ENCODE results near the gene NOP56. TPM values are rescaled to one million over a fixed set of nuclear protein-coding genes. Genes with fewer than 3 reads are reported as not detected.
"Not testable (repeated sequence)": the region's sequence is repeated elsewhere in the genome, so short reads cannot be mapped to it uniquely, and the experiment has no call there.

NOP56 gene
- total and polyA plus RNA-seq, 3 donors from 2014 or later, result 110 to 125 (median 110) TPM

- Histone ChIP-seq H3K27me3 (no peaks in the 10 kb centered on the region), H3K9me3 (no peaks in the 10 kb centered on the region), H3K27ac (no peak overlapping the region), H3K36me3 (ENCODE audit: low read depth, missing control alignments) (no peaks in the 10 kb centered on the region), H3K4me3 (no peak overlapping the region), H3K4me1 (no peaks in the 10 kb centered on the region)
- WGBS, 2 donors, result 46 to 73% methylated on average over 13 of the region's 13 CpGs
- intact Hi-C loops (cut with DNase I; ENCODE audit: low total_unique reads), result no loop called here
- TF ChIP-seq, protein P1, sequence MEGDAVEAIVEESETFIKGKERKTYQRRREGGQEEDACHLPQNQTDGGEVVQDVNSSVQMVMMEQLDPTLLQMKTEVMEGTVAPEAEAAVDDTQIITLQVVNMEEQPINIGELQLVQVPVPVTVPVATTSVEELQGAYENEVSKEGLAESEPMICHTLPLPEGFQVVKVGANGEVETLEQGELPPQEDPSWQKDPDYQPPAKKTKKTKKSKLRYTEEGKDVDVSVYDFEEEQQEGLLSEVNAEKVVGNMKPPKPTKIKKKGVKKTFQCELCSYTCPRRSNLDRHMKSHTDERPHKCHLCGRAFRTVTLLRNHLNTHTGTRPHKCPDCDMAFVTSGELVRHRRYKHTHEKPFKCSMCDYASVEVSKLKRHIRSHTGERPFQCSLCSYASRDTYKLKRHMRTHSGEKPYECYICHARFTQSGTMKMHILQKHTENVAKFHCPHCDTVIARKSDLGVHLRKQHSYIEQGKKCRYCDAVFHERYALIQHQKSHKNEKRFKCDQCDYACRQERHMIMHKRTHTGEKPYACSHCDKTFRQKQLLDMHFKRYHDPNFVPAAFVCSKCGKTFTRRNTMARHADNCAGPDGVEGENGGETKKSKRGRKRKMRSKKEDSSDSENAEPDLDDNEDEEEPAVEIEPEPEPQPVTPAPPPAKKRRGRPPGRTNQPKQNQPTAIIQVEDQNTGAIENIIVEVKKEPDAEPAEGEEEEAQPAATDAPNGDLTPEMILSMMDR (IDR thresholded peaks at IDR 0.05), result no peak
- no peak for TF ChIP-seq POLR2A (IDR thresholded peaks at IDR 0.05)
- DNase-seq, result peak; percentile 11
Measured at GRCh38 chr20:2694519-2694918, 42.1 kb downstream of the NOP56 start.

- H3K9me3 ChIP-seq, result no peaks in the 10 kb centered on the region
- H3K4me3 ChIP-seq, result no peak overlapping the region
- WGBS, 2 donors, result 68 to 80% methylated on average over 13 of the region's 13 CpGs
- H3K27me3 ChIP-seq, result no peaks in the 10 kb centered on the region
- intact Hi-C loops (cut with DNase I; ENCODE audit: low total_unique reads), result no loop called here
- TF ChIP-seq, protein P1 (IDR thresholded peaks at IDR 0.05), result no peak
- TF ChIP-seq POLR2A (IDR thresholded peaks at IDR 0.05), result no peak
- no peaks in the 10 kb centered on the region for H3K36me3 ChIP-seq (ENCODE audit: low read depth, missing control alignments)
- no peaks in the 10 kb centered on the region for H3K4me1 ChIP-seq
- H3K27ac ChIP-seq, result no peak overlapping the region
- DNase-seq, result peak; percentile 7
Measured at GRCh38 chr20:2695206-2695983, 43.0 kb downstream of the NOP56 start.

- intact Hi-C loops (cut with DNase I; ENCODE audit: low total_unique reads); H3K27me3 ChIP-seq: not testable (repeated sequence)
- WGBS, 2 donors, result 88 to 96% methylated on average over 12 of the region's 12 CpGs
Measured at GRCh38 chr20:2695984-2696525, 43.6 kb downstream of the NOP56 start.

DNA sequence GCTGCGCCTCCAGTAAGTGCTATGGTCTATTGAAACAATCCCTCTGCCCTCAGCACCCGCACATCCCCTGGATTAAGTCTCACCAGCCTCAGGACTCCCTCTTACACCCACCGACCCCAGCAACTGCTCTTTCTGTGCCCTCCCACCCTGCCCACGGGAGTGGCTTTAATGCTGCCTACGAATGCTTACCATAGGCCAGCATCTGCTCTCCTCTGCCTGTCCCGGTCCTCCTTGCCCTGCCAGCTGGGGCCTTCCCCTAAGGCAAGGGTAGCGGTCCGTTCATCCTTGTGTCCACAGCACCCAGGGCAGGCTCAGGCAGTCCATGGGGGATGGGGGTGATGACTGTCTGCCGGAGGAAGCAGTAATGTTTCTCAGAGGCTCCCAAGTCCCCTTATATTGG lies 44.2 kb downstream of the NOP56 start:
- TF ChIP-seq, protein P1 (IDR thresholded peaks at IDR 0.05), result no peak
- no peak for TF ChIP-seq POLR2A (IDR thresholded peaks at IDR 0.05)
- no peaks in the 10 kb centered on the region for H3K27me3 ChIP-seq
- no peaks in the 10 kb centered on the region for H3K4me1 ChIP-seq
- DNase-seq, result peak; percentile 1
- no peaks in the 10 kb centered on the region for H3K36me3 ChIP-seq (ENCODE audit: low read depth, missing control alignments)
- intact Hi-C loops (cut with DNase I; ENCODE audit: low total_unique reads), result no loop called here
- 91 to 96% methylated on average over 9 of the region's 9 CpGs for WGBS, 2 donors
- H3K27ac ChIP-seq, result no peak overlapping the region
- H3K4me3 ChIP-seq, result no peak overlapping the region
- H3K9me3 ChIP-seq, result no peaks in the 10 kb centered on the region

More at GRCh38 chr20:2695984-2696525, 43.6 kb downstream of the NOP56 start:
- DNase-seq, result peak; percentile 10
- H3K4me3 ChIP-seq; H3K4me1 ChIP-seq; H3K36me3 ChIP-seq (ENCODE audit: low read depth, missing control alignments); H3K27ac ChIP-seq; H3K9me3 ChIP-seq: not testable (repeated sequence)

DNA sequence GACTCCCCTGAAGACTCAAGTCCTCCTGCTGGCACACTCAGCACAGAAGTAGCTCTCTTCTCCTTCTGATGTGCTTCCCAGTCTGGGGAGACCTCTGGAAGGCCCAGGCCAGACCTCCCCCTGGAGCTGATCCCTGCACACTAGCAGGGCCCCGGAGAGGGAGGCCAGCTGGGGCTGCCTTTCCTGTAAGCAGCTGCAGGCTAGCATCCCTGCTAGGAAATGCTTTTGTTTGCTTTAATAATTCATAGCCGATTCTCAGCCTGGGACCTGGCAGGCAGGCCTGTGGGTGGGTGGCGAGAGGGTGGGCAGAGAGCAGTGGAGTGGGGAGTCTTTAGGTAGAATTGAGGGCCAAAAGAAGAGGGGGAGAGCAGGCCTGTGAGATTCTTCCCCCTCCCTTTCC lies 45.3 kb downstream of the NOP56 start:
- Histone ChIP-seq H3K4me3 (no peak overlapping the region), H3K9me3 (no peaks in the 10 kb centered on the region), H3K27ac (no peak overlapping the region), H3K27me3 (no peaks in the 10 kb centered on the region), H3K4me1 (no peaks in the 10 kb centered on the region), H3K36me3 (ENCODE audit: low read depth, missing control alignments) (no peaks in the 10 kb centered on the region)
- no peak for DNase-seq
- TF ChIP-seq, protein P1 (IDR thresholded peaks at IDR 0.05), result no peak
- no peak for TF ChIP-seq POLR2A (IDR thresholded peaks at IDR 0.05)
- WGBS, 2 donors, result 85 to 92% methylated on average over 3 of the region's 3 CpGs
- intact Hi-C loops (cut with DNase I; ENCODE audit: low total_unique reads), result no loop called here
